Testis (tissue), 3 donors: ENCODE measurements around the gene TNFRSF8. TPM values are rescaled to one million over a fixed set of nuclear protein-coding genes. Genes with fewer than 3 reads are reported as not detected.

Source experiments
- DNase-seq: peaks from one replicate; pipeline ENCODE4 v3.0.0-alpha.2; 2019
- H3K27ac ChIP-seq, 2 donors: fragments of 200-600 bp; sonication (generic); one replicate each; pipeline ENCODE4 v1.5.1; 2019
- H3K27me3 ChIP-seq: fragments of 200-600 bp; sonication (generic); one replicate; pipeline ENCODE4 v1.5.1; 2019
- H3K36me3 ChIP-seq: fragments of 200-600 bp; sonication (generic); one replicate; pipeline ENCODE4 v1.5.1; 2017; ENCODE audit warnings: low read depth; ENCODE audit errors: missing control alignments
- H3K4me1 ChIP-seq: fragments of 200-600 bp; sonication (generic); one replicate; pipeline ENCODE4 v1.5.1; 2019
- H3K4me3 ChIP-seq, 2 donors: fragments of 200-600 bp; sonication (generic); one replicate each; pipeline ENCODE4 v1.5.1; 2017 to 2019
- H3K9me3 ChIP-seq: fragments of 200-600 bp; sonication (generic); one replicate; pipeline ENCODE4 v1.5.1; 2017
- POLR2A ChIP-seq: fragments of 450-650 bp; IDR thresholded peaks from one replicate; pipeline ENCODE4 v1.6.1; 2017; ENCODE audit warnings: antibody characterized with exemption, mild to moderate bottlenecking, moderate library complexity
- WGBS, 2 donors: methylation state at CpG; one replicate each; pipeline ENCODE4 v1.1.5; 2018; 5-methylcytosine and 5-hydroxymethylcytosine counted together
- intact Hi-C: fragments of 100-400 bp; cut with DNase I; formaldehyde crosslinking; loops from one replicate; pipeline ENCODE4 v1.15.1; 2023; ENCODE audit warnings: low total_unique reads
- polyA plus RNA-seq: library from polyadenylated mRNA; stranded (reverse); fragments of 350-450 nt; fragmentation: Illumina TruSeq; extraction: RNeasy Lipid Tissue Mini Kit (QIAGEN cat#74804); gene quantifications from one replicate; pipeline ENCODE4 v1.2.3, GENCODE V29; 2014; ENCODE audit warnings: low read depth, low replicate concordance; ENCODE audit not compliant: insufficient read depth
- total RNA-seq, 2 donors: library from RNA; depleted of rRNA; stranded (reverse); fragments of >200 nt; gene quantifications; one replicate each; pipeline ENCODE4 v1.2.3, GENCODE V29; 2016
- TF ChIP-seq, protein P1 (sequence below), 3 experiments: fragments of 450-650 bp in 2 of 3; fragments of 200-600 bp in 1 of 3; sonication (generic) in 1 of 3; IDR thresholded peaks; one replicate each; pipeline ENCODE4 v1.5.1; 2016 to 2019; ENCODE audit warnings: antibody characterized with exemption in 3 of 3, mild to moderate bottlenecking in 2 of 3, moderate library complexity in 1 of 3

TNFRSF8 gene
- total and polyA plus RNA-seq, 3 donors from 2014 or later: 5.0 to 6.9 (median 5.4) TPM

DNA sequence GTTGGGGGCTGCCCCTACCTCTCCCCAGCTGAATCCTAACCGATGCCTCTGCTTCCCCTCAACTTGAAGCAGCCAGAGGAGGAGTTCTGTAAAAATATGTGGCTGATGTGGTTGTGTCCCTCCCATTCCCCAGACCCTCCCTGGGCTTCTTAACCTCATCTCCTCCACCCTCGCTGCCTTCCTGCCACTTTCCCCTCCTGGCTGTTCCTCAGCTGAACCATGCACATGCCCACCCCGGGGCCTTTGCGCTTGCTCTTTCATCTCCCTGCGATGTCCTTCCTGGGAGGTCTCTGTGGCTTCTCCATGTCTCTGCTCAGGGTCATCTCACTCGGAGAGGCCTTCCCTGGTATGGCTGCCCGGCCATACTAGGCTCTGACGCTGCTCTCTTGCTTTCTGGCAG lies 34.9 kb upstream of the TNFRSF8 start:
- H3K4me1 ChIP-seq: no peaks in the 10 kb centered on the region
- no peak for DNase-seq
- H3K4me3 ChIP-seq: no peak overlapping the region
- no peaks in the 10 kb centered on the region for H3K36me3 ChIP-seq
- no peaks in the 10 kb centered on the region for H3K27me3 ChIP-seq
- WGBS, 2 donors: 84 to 95% methylated on average over 8 of the region's 8 CpGs
- H3K9me3 ChIP-seq: no peaks in the 10 kb centered on the region
- no peak for TF ChIP-seq POLR2A
- TF ChIP-seq, protein P1, sequence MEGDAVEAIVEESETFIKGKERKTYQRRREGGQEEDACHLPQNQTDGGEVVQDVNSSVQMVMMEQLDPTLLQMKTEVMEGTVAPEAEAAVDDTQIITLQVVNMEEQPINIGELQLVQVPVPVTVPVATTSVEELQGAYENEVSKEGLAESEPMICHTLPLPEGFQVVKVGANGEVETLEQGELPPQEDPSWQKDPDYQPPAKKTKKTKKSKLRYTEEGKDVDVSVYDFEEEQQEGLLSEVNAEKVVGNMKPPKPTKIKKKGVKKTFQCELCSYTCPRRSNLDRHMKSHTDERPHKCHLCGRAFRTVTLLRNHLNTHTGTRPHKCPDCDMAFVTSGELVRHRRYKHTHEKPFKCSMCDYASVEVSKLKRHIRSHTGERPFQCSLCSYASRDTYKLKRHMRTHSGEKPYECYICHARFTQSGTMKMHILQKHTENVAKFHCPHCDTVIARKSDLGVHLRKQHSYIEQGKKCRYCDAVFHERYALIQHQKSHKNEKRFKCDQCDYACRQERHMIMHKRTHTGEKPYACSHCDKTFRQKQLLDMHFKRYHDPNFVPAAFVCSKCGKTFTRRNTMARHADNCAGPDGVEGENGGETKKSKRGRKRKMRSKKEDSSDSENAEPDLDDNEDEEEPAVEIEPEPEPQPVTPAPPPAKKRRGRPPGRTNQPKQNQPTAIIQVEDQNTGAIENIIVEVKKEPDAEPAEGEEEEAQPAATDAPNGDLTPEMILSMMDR (IDR thresholded peaks at IDR 0.05): no peak
- no peak overlapping the region for H3K27ac ChIP-seq
- intact Hi-C loops: no loop called here

DNA sequence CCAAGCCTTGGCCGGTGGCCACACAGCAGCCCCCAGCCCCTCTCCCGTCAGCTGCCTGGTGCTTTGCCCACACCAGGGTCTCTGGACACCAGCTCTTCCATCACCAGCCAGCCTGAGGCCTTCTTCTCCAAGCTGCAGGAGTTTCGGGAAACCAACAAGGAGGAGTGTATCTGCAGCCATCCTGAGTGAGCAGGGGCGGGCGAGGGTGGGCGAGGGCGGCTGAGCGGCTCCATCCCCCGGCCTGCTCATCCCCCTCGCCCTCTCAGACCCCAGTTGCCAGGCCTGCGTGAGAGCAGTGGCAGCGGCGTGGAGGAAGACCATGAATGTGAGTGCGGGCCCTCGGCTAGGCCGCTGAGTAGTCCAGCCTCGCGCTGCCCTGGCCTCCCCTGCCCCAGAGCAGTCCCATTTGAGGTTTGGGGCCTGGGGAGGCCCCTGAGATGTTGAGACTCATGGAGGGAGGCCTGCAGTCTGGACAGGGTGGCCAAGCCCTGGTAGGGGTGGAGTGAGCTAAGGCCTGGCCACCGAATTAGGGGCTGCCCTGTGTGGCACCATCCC lies 34.1 kb upstream of the TNFRSF8 start:
- no peak overlapping the region for H3K27ac ChIP-seq
- no peaks in the 10 kb centered on the region for H3K27me3 ChIP-seq
- TF ChIP-seq POLR2A: no peak
- TF ChIP-seq, protein P1 (IDR thresholded peaks at IDR 0.05): no peak
- no peak for DNase-seq
- intact Hi-C loops: no loop called here
- H3K4me1 ChIP-seq: peaks cover 4% of the 10 kb centered on the region
- H3K9me3 ChIP-seq: no peaks in the 10 kb centered on the region
- no peaks in the 10 kb centered on the region for H3K36me3 ChIP-seq
- no peak overlapping the region for H3K4me3 ChIP-seq
- WGBS, 2 donors: 94 to 95% methylated on average over 3 to 19 of the region's 19 CpGs

DNA sequence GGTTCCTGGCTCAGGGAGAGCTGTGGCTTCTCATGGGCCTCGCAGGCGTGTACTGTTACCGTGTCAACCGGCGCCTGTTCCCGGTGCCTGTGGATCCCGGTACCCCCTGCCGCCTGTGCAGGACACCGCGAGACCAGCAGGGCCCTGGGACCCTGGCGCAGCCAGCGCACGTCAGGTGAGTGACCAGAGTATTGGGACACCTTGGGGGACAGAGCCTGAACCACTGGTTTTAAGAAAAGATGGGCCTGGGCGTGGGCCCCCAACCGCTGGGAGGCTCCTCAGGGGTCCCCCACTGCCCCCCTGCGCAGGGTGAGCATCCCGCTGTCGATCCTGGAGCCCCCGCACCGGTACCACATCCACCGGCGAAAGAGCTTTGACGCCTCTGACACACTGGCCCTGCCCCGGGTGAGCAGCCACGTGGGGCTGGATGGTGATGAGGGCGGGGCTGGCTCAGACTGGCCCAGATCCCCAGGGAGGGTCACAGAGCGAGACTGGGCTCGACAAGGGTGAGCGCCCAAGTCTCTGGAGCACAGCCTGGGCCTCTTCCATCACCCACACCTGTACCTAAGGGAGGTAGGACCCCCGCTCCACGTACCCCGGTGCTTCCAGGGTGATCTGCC lies 33.3 kb upstream of the TNFRSF8 start:
- WGBS, 2 donors: 94% methylated on average over 32 of the region's 32 CpGs; no CpG with 5 or more reads in 1 of the 2 donors
- intact Hi-C loops: no loop called here
- Histone ChIP-seq H3K36me3 (no peaks in the 10 kb centered on the region), H3K4me1 (peaks cover 12% of the 10 kb centered on the region), H3K4me3 (no peak overlapping the region), H3K27me3 (no peaks in the 10 kb centered on the region), H3K9me3 (no peaks in the 10 kb centered on the region), H3K27ac (no peak overlapping the region)
- DNase-seq: no peak
- TF ChIP-seq, protein P1 (IDR thresholded peaks at IDR 0.05): no peak
- TF ChIP-seq POLR2A: no peak

DNA sequence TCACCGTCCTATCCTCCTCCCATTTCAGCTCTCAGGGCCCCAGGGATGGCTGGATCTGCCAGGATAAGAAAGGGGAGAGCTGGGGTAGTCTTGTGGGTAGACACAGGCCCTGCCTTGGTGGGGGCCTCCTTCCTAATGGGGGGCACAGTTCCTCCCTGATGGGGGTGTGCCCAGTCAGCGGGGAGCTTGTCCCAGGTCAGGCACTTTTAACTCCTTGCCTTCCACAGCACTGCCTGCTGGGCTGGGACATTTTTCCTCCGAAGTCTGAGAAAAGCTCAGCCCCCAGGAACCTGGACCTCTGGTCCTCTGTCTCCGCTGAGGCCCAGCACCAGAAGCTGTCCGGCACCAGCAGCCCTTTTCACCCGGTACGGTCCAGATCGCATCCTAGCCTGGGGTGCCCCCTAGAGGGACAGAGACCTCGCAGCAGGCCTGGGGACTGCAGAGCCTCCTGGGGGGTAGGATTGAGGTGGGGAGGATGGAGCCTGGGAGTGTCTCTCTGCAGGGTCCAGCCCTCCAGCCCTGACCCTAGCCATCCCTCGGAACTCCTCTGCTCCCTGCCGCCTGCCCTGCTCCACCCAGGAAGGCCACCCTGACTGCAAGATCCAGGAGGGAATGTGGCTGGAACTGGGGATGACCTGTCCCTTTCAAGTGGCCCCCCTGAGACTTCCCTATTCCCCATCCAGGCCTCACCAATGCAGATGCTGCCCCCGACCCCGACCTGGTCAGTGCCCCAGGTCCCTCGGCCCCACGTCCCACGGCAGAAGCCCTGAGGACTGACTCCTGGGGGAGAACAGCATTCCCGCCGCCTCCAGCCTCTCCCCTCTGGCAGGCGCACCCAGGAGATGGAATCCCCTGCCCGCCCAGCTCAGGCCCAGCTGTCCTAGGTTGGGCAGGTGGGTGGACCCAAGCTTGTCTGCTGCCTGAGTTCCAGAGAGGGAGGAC lies 31.8 kb upstream of the TNFRSF8 start:
- TF ChIP-seq, protein P1 (IDR thresholded peaks at IDR 0.05): peak; percentile 18 to 41 (median 30)
- no peak for TF ChIP-seq POLR2A
- H3K9me3 ChIP-seq: no peaks in the 10 kb centered on the region
- peak; percentile 74 for DNase-seq
- no peak overlapping the region for H3K27ac ChIP-seq
- no peaks in the 10 kb centered on the region for H3K36me3 ChIP-seq
- 71 to 82% methylated on average over 10 to 20 of the region's 20 CpGs for WGBS, 2 donors
- intact Hi-C loops: no loop called here
- H3K27me3 ChIP-seq: no peaks in the 10 kb centered on the region
- peaks cover 16% of the 10 kb centered on the region for H3K4me1 ChIP-seq
- no peak overlapping the region for H3K4me3 ChIP-seq
